SK-N-SH (cell line): Measurements from ENCODE around the gene RFX2. TPM values are rescaled to one million over a fixed set of nuclear protein-coding genes. Genes with fewer than 3 reads are reported as not detected.

Experiments used
- CTCF ChIA-PET: fragments of 300-600, 350-600 bp; formaldehyde crosslinking; extraction: SDS; loops from one replicate; lab custom pipeline; 2021; lab: Yijun Ruan, JAX
- POLR2A ChIA-PET: fragments of 350-600 bp; sonication (Branson Sonifier 250); formaldehyde crosslinking; extraction: SDS; loops from one replicate; lab custom pipeline; 2020; ENCODE audit warnings: antibody characterized with exemption, inconsistent platforms; lab: Yijun Ruan, JAX
- DNase-seq: peaks from one replicate; pipeline ENCODE4 v3.0.0; 2012
- H2AFZ ChIP-seq: fragments of 200-600 bp; sonication (generic); 2 replicates; pipeline ENCODE4 v1.8.1; 2016; ENCODE audit warnings: antibody characterized with exemption, mild to moderate bottlenecking, low read depth
- H3F3A ChIP-seq: fragments of 200-600 bp; sonication (generic); replicated peaks from 2 replicates; pipeline ENCODE3; 2016; ENCODE audit warnings: antibody characterized with exemption, mild to moderate bottlenecking; ENCODE audit not compliant: insufficient read depth
- H3K27ac ChIP-seq, 2 experiments: fragments of 200-500 bp in 1 of 2; fragments of 200-600 bp in 1 of 2; sonication (Bioruptor generic) in 1 of 2; sonication (generic), shearing (Covaris generic) in 1 of 2; 2 replicates each; pipeline versions ENCODE4 v1.5.1 to v1.6.1; 2014 to 2016; ENCODE audit warnings: low read depth in 2 of 2, inconsistent platforms in 1 of 2, low read length in 1 of 2, mild to moderate bottlenecking in 1 of 2, mixed read lengths in 1 of 2
- H3K27me3 ChIP-seq: fragments of 200-600 bp; sonication (generic), shearing (Covaris generic); 2 replicates; pipeline ENCODE4 v1.6.1; 2016; ENCODE audit warnings: mixed run types; ENCODE audit not compliant: insufficient read depth
- H3K36me3 ChIP-seq, 2 experiments: fragments of 200-500 bp in 1 of 2; fragments of 200-600 bp in 1 of 2; sonication (Bioruptor generic) in 1 of 2; sonication (generic) in 1 of 2; replicated peaks in 1 of 2; 2 replicates each; pipeline versions ENCODE3 to v1.5.1; 2014 to 2016; ENCODE audit warnings: low read length in 1 of 2, mild to moderate bottlenecking in 1 of 2; ENCODE audit not compliant: insufficient read depth in 2 of 2, control insufficient read depth in 1 of 2
- H3K4me1 ChIP-seq, 2 experiments: fragments of 200-500 bp in 1 of 2; fragments of 200-600 bp in 1 of 2; sonication (Bioruptor generic) in 1 of 2; sonication (generic), shearing (Covaris generic) in 1 of 2; 2 replicates each; pipeline versions ENCODE4 v1.5.1 to v1.6.1; 2014 to 2016; ENCODE audit warnings: low read depth in 1 of 2, low read length in 1 of 2, mixed run types in 1 of 2; ENCODE audit not compliant: insufficient read depth in 2 of 2, control insufficient read depth in 1 of 2
- H3K4me2 ChIP-seq: fragments of 200-600 bp; sonication (generic), shearing (Covaris generic); 2 replicates; pipeline ENCODE4 v1.6.1; 2017; ENCODE audit warnings: mixed run types
- H3K4me3 ChIP-seq, 2 experiments: fragments of 200-500 bp in 1 of 2; fragments of 200-600 bp in 1 of 2; sonication (Bioruptor generic) in 1 of 2; sonication (generic), shearing (Covaris generic) in 1 of 2; 2 replicates each; pipeline versions ENCODE4 v1.5.1 to v1.8.1; 2014 to 2016; ENCODE audit warnings: low read depth in 2 of 2, inconsistent platforms in 1 of 2, low read length in 1 of 2, mild to moderate bottlenecking in 1 of 2, mixed read lengths in 1 of 2, moderate library complexity in 1 of 2
- H3K79me2 ChIP-seq: fragments of 200-600 bp; sonication (generic); 2 replicates; pipeline ENCODE4 v1.8.1; 2017; ENCODE audit warnings: mild to moderate bottlenecking; ENCODE audit not compliant: insufficient read depth
- H3K9ac ChIP-seq: fragments of 200-600 bp; sonication (generic); 2 replicates; pipeline ENCODE4 v1.6.1; 2017; ENCODE audit warnings: mixed run types
- H3K9me2 ChIP-seq: fragments of 200-600 bp; sonication (generic); 2 replicates; pipeline ENCODE4 v1.6.1; 2017; ENCODE audit warnings: mixed run types
- H3K9me3 ChIP-seq: fragments of 200-600 bp; sonication (generic); 2 replicates; pipeline ENCODE4 v1.6.1; 2017; ENCODE audit warnings: mixed run types, mild to moderate bottlenecking, moderate library complexity
- H4K20me1 ChIP-seq: fragments of 200-600 bp; sonication (generic); 2 replicates; pipeline ENCODE4 v1.6.1; 2017; ENCODE audit warnings: mild to moderate bottlenecking, mixed run types; ENCODE audit not compliant: insufficient read depth
- CTCF ChIP-seq: fragments of 200-600 bp; sonication (generic); IDR thresholded peaks from 2 replicates; pipeline ENCODE4 v1.6.1; 2017; ENCODE audit warnings: antibody characterized with exemption, mild to moderate bottlenecking, moderate library complexity
- FOXJ3 ChIP-seq: sonication (generic); formaldehyde crosslinking; IDR thresholded peaks from 2 replicates; pipeline ENCODE4 v1.5.1; 2020; ENCODE audit warnings: mild to moderate bottlenecking, missing genetic modification reagents
- IRF3 ChIP-seq: fragments of 150-350 bp; IDR thresholded peaks from 2 replicates; pipeline ENCODE4 v1.6.1; 2016; ENCODE audit warnings: mild to moderate bottlenecking, low read depth, low read length
- MAX ChIP-seq: IDR thresholded peaks from 2 replicates; pipeline ENCODE4 v1.4.0; 2012; ENCODE audit warnings: low read depth
- MXI1 ChIP-seq: IDR thresholded peaks from 2 replicates; pipeline ENCODE4 v1.6.1; 2012; ENCODE audit warnings: mild to moderate bottlenecking, low read depth, low read length, improper control_type of control experiment
- POLR2AphosphoS5 ChIP-seq: IDR thresholded peaks from 2 replicates; pipeline ENCODE4 v1.6.1; 2012; ENCODE audit warnings: low read depth, low read length
- RCOR1 ChIP-seq: fragments of 150-350 bp; IDR thresholded peaks from 2 replicates; pipeline ENCODE4 v1.6.1; 2017; ENCODE audit warnings: antibody characterized with exemption, low read length
- REST ChIP-seq: IDR thresholded peaks from 2 replicates; pipeline ENCODE4 v1.6.1; 2012; ENCODE audit warnings: mild to moderate bottlenecking, low read depth, low read length, moderate library complexity
- SIN3A ChIP-seq: IDR thresholded peaks from 2 replicates; pipeline ENCODE4 v1.6.1; 2012; ENCODE audit warnings: low read depth, mild to moderate bottlenecking, low read length, moderate library complexity, borderline replicate concordance
- SMC3 ChIP-seq: IDR thresholded peaks from 2 replicates; pipeline ENCODE4 v1.6.1; 2012; ENCODE audit warnings: low read depth, low read length, improper control_type of control experiment
- WGBS: methylation state at CpG from one replicate; pipeline ENCODE4 v1.1.6; 2017; ENCODE audit warnings: low lambda C conversion rate; 5-methylcytosine and 5-hydroxymethylcytosine counted together
- polyA plus RNA-seq, 3 experiments: library from polyadenylated mRNA; depleted of rRNA; stranded (reverse); fragments of >200 nt; gene quantifications; 2 replicates each; pipeline ENCODE4 v1.2.3, GENCODE V29; 2012

RFX2 gene
- polyA plus RNA-seq, 1 of the 3 experiments (the other 2 are of a cell fraction): 12.6 TPM

- 96% methylated on average over 8 of the region's 9 CpGs for WGBS
- Histone ChIP-seq H3K9ac (no peak overlapping the region), H3F3A (peaks cover 5% of the 10 kb centered on the region), H3K9me2 (no peaks in the 10 kb centered on the region), H4K20me1 (peaks cover 89% of the 10 kb centered on the region), H3K27me3 (no peaks in the 10 kb centered on the region), H3K79me2 (peaks cover 100% of the 10 kb centered on the region), H2AFZ (no peak overlapping the region), H3K27ac (no peak overlapping the region; a peak in 1 of 4 replicates), H3K4me3 (no peak overlapping the region), H3K4me1 (peaks cover 0 to 27% of the 10 kb centered on the region in 2 experiments; a peak in 2 of 4 replicates), H3K4me2 (no peak overlapping the region), H3K9me3 (no peaks in the 10 kb centered on the region), H3K36me3 (peaks cover 23 to 41% of the 10 kb centered on the region in 2 experiments)
- POLR2A ChIA-PET: no interaction called here
- DNase-seq: no peak
- CTCF ChIA-PET: interaction anchor here (0.7 to 3.9 kb wide), 5 partner anchors 13 to 168 kb away, joined by 3 to 18 read pairs (median 4); partner anchors contain the start of gene NRTN
- no peak for TF ChIP-seq CTCF
- peak; percentile 90 for TF ChIP-seq REST
Measured at GRCh38 chr19:5972355-5972731, 138.0 kb downstream of the RFX2 start.

GRCh38 chr19:5971714-5972354, 138.5 kb downstream of the RFX2 start:
- Histone ChIP-seq H3K79me2 (peaks cover 100% of the 10 kb centered on the region), H3K9ac (no peak overlapping the region)

More at GRCh38 chr19:5971714-5972354, 138.5 kb downstream of the RFX2 start:
- TF ChIP-seq MXI1 (no peak), SIN3A (no peak), RCOR1 (no peak), IRF3 (no peak), POLR2AphosphoS5 (no peak), MAX (no peak), SMC3 (no peak), FOXJ3 (no peak)
- TF ChIP-seq, all 33 proteins: peak for 0
- Histone ChIP-seq H3K27ac (no peak overlapping the region; a peak in 1 of 4 replicates), H4K20me1 (peaks cover 92% of the 10 kb centered on the region), H3K4me3 (no peak overlapping the region), H3K9me3 (no peaks in the 10 kb centered on the region), H3K4me1 (peaks cover 0 to 23% of the 10 kb centered on the region in 2 experiments; a peak in 2 of 4 replicates), H3K4me2 (no peak overlapping the region), H2AFZ (no peak overlapping the region), H3K36me3 (peaks cover 23 to 44% of the 10 kb centered on the region in 2 experiments), H3F3A (peaks cover 5% of the 10 kb centered on the region), H3K9me2 (no peaks in the 10 kb centered on the region), H3K27me3 (no peaks in the 10 kb centered on the region)
- ChIA-PET POLR2A (no interaction called here), CTCF (interaction anchor here (0.7 to 3.9 kb wide), 6 partner anchors 12 to 168 kb away, joined by 3 to 18 read pairs (median 4); partner anchors contain the start of gene NRTN)
- DNase-seq: no peak
- WGBS: 100% methylated on average over 2 of the region's 2 CpGs
